PC-9 (cell line): ENCODE results near the gene TRA2B. TPM values are rescaled to one million over a fixed set of nuclear protein-coding genes. Genes with fewer than 3 reads are reported as not detected.

Experiments
- BruUV-seq: library from RNA; stranded (reverse); fragments of 400-500 nt; replicated peaks from 2 replicates; lab custom pipeline; 2021; lab: Mats Ljungman, UMichigan
- CTCF ChIA-PET: fragments of 300-600 bp; sonication (Branson Sonifier 250); formaldehyde crosslinking; loops from one replicate; lab custom pipeline; 2022; ENCODE audit warnings: antibody characterized with exemption; lab: Charles Lee
- POLR2A ChIA-PET: fragments of 300-600 bp; sonication (Branson Sonifier 250); formaldehyde crosslinking; loops from one replicate; lab custom pipeline; 2022; ENCODE audit warnings: antibody characterized with exemption; ENCODE audit not compliant: unreplicated experiment; lab: Charles Lee
- DNase-seq, 2 experiments: peaks; one replicate each; pipeline versions ENCODE4 v3.0.0 to v3.0.0-alpha.2; 2015 to 2022; ENCODE audit warnings: mixed read lengths in 1 of 2
- H2AFZ ChIP-seq: fragments of 200-600 bp; sonication (generic); 2 replicates; pipeline ENCODE4 v1.8.1; 2017; ENCODE audit warnings: antibody characterized with exemption
- H3F3A ChIP-seq: fragments of 200-600 bp; sonication (generic); 2 replicates; pipeline ENCODE4 v1.8.1; 2017; ENCODE audit warnings: antibody characterized with exemption, mild to moderate bottlenecking, low read depth; ENCODE audit not compliant: insufficient read depth
- H3K27ac ChIP-seq: fragments of 200-600 bp; sonication (generic); 2 replicates; pipeline ENCODE4 v1.6.1; 2016; ENCODE audit warnings: mixed run types
- H3K27me3 ChIP-seq: fragments of 200-600 bp; sonication (generic); 2 replicates; pipeline ENCODE4 v1.6.1; 2016; ENCODE audit warnings: low read depth, mixed run types; ENCODE audit not compliant: insufficient read depth
- H3K36me3 ChIP-seq: fragments of 200-600 bp; sonication (generic); 2 replicates; pipeline ENCODE4 v1.6.1; 2016; ENCODE audit warnings: low read depth, mixed run types
- H3K4me1 ChIP-seq: fragments of 200-600 bp; sonication (generic); replicated peaks from 2 replicates; pipeline ENCODE4 v1.6.1; 2016; ENCODE audit warnings: mixed run types; ENCODE audit not compliant: insufficient read depth
- H3K4me2 ChIP-seq: fragments of 200-600 bp; sonication (generic); 2 replicates; pipeline ENCODE4 v1.6.1; 2017; ENCODE audit warnings: mixed run types
- H3K4me3 ChIP-seq: fragments of 200-600 bp; sonication (generic); 2 replicates; pipeline ENCODE4 v1.6.1; 2016; ENCODE audit warnings: mixed run types
- H3K79me2 ChIP-seq: fragments of 200-600 bp; sonication (generic); 2 replicates; pipeline ENCODE4 v1.6.1; 2017; ENCODE audit warnings: low read depth, mixed run types
- H3K9me2 ChIP-seq: fragments of 200-600 bp; sonication (generic); 2 replicates; pipeline ENCODE4 v1.8.1; 2017; ENCODE audit warnings: mild to moderate bottlenecking; ENCODE audit not compliant: insufficient read depth
- H3K9me3 ChIP-seq: fragments of 200-600 bp; sonication (generic); 2 replicates; pipeline ENCODE4 v1.8.1; 2016; ENCODE audit warnings: low read depth; ENCODE audit not compliant: insufficient read depth
- H4K20me1 ChIP-seq: fragments of 200-600 bp; sonication (generic); 2 replicates; pipeline ENCODE4 v1.8.1; 2017; ENCODE audit not compliant: insufficient read depth
- EZH2 ChIP-seq: fragments of 200-600 bp; sonication (generic); IDR thresholded peaks from 2 replicates; pipeline ENCODE4 v1.8.0; 2017; ENCODE audit warnings: antibody characterized with exemption, low read depth
- intact Hi-C: fragments of 100-400 bp; cut with micrococcal nuclease; formaldehyde crosslinking; loops from one replicate; pipeline ENCODE4 v1.10.0; 2022; ENCODE audit not compliant: unreplicated experiment
- total RNA-seq: library from RNA; stranded (reverse); gene quantifications from 2 replicates; pipeline ENCODE4 v1.2.3, GENCODE V29; 2021
- TF ChIP-seq, protein P1 (sequence below): fragments of 200-600 bp; sonication (generic); conservative IDR thresholded peaks from 2 replicates; pipeline ENCODE4 v1.6.1; 2017; ENCODE audit warnings: mixed run types, antibody characterized with exemption, mild to moderate bottlenecking, moderate library complexity

The TRA2B gene
- total RNA-seq, 1 experiment from 2014 or later: 158 TPM

DNA sequence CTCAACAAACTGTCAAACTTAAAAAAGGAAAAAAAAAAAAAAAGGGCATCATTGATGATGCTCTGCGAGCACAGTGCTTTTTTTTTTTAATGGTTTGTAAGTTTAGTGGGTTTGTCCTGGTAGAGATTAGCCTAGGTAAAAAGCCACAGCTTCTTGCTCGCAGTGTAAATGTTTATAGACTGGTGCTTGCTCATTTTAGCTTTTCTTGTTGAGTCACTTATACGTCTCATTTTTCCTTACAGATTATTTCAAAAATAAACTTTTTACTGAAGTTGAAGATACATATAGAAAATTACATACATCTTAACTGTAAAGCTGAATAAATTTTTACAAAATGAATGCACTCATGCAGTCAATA is 16.5 kb upstream of the TRA2B start:
- Histone ChIP-seq H3F3A (peaks cover 24% of the 10 kb centered on the region), H3K9me3 (no peaks in the 10 kb centered on the region; the same call in 1 of the 2 replicates), H3K36me3 (no peaks in the 10 kb centered on the region), H3K4me2 (no peak overlapping the region), H3K79me2 (peaks cover 9% of the 10 kb centered on the region; the same call in 1 of the 2 replicates), H2AFZ (no peak overlapping the region), H3K27ac (no peak overlapping the region), H4K20me1 (no peaks in the 10 kb centered on the region), H3K9me2 (no peaks in the 10 kb centered on the region), H3K4me3 (no peak overlapping the region), H3K27me3 (no peaks in the 10 kb centered on the region), H3K4me1 (peaks cover 26% of the 10 kb centered on the region)
- ChIA-PET CTCF (interaction anchor here (5.8 kb wide), 1 partner anchor 11 kb away, joined by 45 read pairs; no protein-coding TSS in a partner anchor), POLR2A (no interaction called here)
- DNase-seq: no peak
- TF ChIP-seq EZH2: no peak
- TF ChIP-seq, protein P1, sequence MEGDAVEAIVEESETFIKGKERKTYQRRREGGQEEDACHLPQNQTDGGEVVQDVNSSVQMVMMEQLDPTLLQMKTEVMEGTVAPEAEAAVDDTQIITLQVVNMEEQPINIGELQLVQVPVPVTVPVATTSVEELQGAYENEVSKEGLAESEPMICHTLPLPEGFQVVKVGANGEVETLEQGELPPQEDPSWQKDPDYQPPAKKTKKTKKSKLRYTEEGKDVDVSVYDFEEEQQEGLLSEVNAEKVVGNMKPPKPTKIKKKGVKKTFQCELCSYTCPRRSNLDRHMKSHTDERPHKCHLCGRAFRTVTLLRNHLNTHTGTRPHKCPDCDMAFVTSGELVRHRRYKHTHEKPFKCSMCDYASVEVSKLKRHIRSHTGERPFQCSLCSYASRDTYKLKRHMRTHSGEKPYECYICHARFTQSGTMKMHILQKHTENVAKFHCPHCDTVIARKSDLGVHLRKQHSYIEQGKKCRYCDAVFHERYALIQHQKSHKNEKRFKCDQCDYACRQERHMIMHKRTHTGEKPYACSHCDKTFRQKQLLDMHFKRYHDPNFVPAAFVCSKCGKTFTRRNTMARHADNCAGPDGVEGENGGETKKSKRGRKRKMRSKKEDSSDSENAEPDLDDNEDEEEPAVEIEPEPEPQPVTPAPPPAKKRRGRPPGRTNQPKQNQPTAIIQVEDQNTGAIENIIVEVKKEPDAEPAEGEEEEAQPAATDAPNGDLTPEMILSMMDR: no peak
- intact Hi-C loops: no loop called here
- no TSS peak for BruUV-seq

DNA sequence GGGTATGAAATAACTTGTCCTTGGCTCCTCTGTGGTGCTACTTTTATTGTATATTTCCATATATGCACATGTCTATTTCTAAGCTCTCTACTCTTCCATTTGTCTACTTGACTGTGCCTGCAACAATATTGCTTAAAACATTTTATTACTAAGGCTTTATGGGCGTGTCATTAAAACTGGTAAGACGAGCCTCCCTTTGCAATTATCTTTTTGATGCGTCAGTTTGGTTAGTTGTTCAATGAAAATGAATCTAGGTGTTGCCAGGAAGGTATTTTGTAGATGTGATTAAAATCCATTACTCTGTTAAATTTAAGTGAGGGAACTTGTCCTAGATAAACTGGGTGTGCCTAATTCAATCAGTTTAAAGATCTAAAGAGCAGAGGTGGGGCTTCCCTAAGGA is 12.9 kb upstream of the TRA2B start:
- Histone ChIP-seq H3K4me3 (0 out of 2 replicates have a peak overlapping the region, but pooled peaks have one; percentile 12), H3K27ac (peak overlapping the region; percentile 45), H4K20me1 (no peaks in the 10 kb centered on the region), H3F3A (peaks cover 20% of the 10 kb centered on the region), H3K4me1 (peaks cover 16% of the 10 kb centered on the region), H3K79me2 (no peaks in the 10 kb centered on the region), H3K36me3 (no peaks in the 10 kb centered on the region), H3K4me2 (peak overlapping the region; percentile 63), H3K9me2 (no peaks in the 10 kb centered on the region), H3K9me3 (no peaks in the 10 kb centered on the region), H2AFZ (no peak overlapping the region), H3K27me3 (no peaks in the 10 kb centered on the region)
- CTCF ChIA-PET: no interaction called here
- DNase-seq: peak in 1 of 2 experiments; percentile 85
- POLR2A ChIA-PET: interaction anchor here (0.6 to 1.5 kb wide), 3 partner anchors 9 to 1040 kb away, joined by 5 to 8 read pairs (median 6); no protein-coding TSS in a partner anchor
- intact Hi-C loops: no loop called here
- TF ChIP-seq EZH2: no peak
- TF ChIP-seq, protein P1: no peak
- BruUV-seq: no TSS peak

DNA sequence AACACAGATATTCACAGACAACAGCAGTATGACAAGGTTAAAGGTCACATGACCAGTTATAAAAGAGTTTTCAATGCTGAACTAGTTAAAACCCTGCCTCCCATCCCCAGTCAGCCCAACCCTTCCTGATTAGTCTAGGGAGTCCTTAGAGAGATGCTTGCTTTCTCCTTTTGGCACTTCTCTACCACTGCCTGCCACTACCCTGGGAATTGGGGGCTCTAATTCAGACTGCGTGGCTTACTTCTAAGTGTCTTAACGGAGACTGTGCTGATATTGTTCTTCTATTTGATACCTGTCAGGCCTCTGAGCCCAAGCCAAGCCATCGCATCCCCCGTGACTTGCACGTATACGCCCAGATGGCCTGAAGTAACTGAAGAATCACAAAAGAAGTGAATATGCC is 11.7 kb upstream of the TRA2B start:
- intact Hi-C loops: no loop called here
- no peak for TF ChIP-seq EZH2
- TF ChIP-seq, protein P1: no peak
- H4K20me1 ChIP-seq: no peaks in the 10 kb centered on the region
- no TSS peak for BruUV-seq
- CTCF ChIA-PET: no interaction called here
- no peaks in the 10 kb centered on the region for H3K79me2 ChIP-seq
- H3K27me3 ChIP-seq: no peaks in the 10 kb centered on the region
- DNase-seq: no peak
- H3K9me2 ChIP-seq: no peaks in the 10 kb centered on the region
- H3K36me3 ChIP-seq: no peaks in the 10 kb centered on the region
- H3K4me2 ChIP-seq: no peak overlapping the region
- H2AFZ ChIP-seq: no peak overlapping the region
- H3K4me1 ChIP-seq: peaks cover 16% of the 10 kb centered on the region
- H3K9me3 ChIP-seq: no peaks in the 10 kb centered on the region
- no peak overlapping the region for H3K4me3 ChIP-seq
- peaks cover 15% of the 10 kb centered on the region for H3F3A ChIP-seq
- POLR2A ChIA-PET: interaction anchor here (1.5 kb wide), 1 partner anchor 10 kb away, joined by 6 read pairs; no protein-coding TSS in a partner anchor
- no peak overlapping the region for H3K27ac ChIP-seq
